GM23338 (cell line): ENCODE measurements around the gene NECAB3. TPM values are rescaled to one million over a fixed set of nuclear protein-coding genes. Genes with fewer than 3 reads are reported as not detected.

Source experiments
- ATAC-seq: fragments of 200-7000 bp; cut with Tn5 transposase; 3 replicates; pipeline ENCODE4 v1.9.1; 2020
- DNase-seq: peaks from one replicate; pipeline ENCODE4 v3.0.0-alpha.2; 2015; ENCODE audit warnings: low spot score
- H2AFZ ChIP-seq: fragments of 200-600 bp; sonication (generic); 2 replicates; pipeline ENCODE4 v1.8.0; 2016; ENCODE audit warnings: antibody characterized with exemption, mild to moderate bottlenecking, moderate library complexity
- H3F3A ChIP-seq: fragments of 200-600 bp; sonication (generic); replicated peaks from 2 replicates; pipeline ENCODE4 v1.8.0; 2017; ENCODE audit warnings: antibody characterized with exemption, mixed run types, low read depth
- H3K27ac ChIP-seq: fragments of 200-600 bp; sonication (generic); 2 replicates; pipeline ENCODE4 v1.6.1; 2016; ENCODE audit warnings: low read depth
- H3K27me3 ChIP-seq: fragments of 200-600 bp; sonication (generic); 2 replicates; pipeline ENCODE4 v1.8.0; 2016; ENCODE audit warnings: mild to moderate bottlenecking, mixed run types, moderate library complexity; ENCODE audit not compliant: insufficient read depth
- H3K36me3 ChIP-seq: fragments of 200-600 bp; sonication (generic); 2 replicates; pipeline ENCODE4 v1.8.0; 2016; ENCODE audit warnings: mild to moderate bottlenecking; ENCODE audit not compliant: insufficient read depth
- H3K4me1 ChIP-seq: fragments of 200-600 bp; sonication (generic); 2 replicates; pipeline ENCODE4 v1.8.0; 2016; ENCODE audit warnings: mild to moderate bottlenecking, moderate library complexity; ENCODE audit not compliant: insufficient read depth
- H3K4me2 ChIP-seq: fragments of 200-600 bp; sonication (generic); 2 replicates; pipeline ENCODE4 v1.7.1; 2017; ENCODE audit warnings: mixed run types
- H3K4me3 ChIP-seq: fragments of 200-600 bp; sonication (generic); 2 replicates; pipeline ENCODE4 v1.6.1; 2016; ENCODE audit warnings: mixed run types
- H3K79me2 ChIP-seq: fragments of 200-600 bp; sonication (generic); replicated peaks from 2 replicates; pipeline ENCODE4 v1.8.0; 2017; ENCODE audit warnings: mild to moderate bottlenecking; ENCODE audit not compliant: insufficient read depth
- H3K9me2 ChIP-seq: fragments of 200-600 bp; sonication (generic); 2 replicates; pipeline ENCODE4 v1.8.0; 2017; ENCODE audit not compliant: insufficient read depth
- H4K20me1 ChIP-seq: fragments of 200-600 bp; sonication (generic); replicated peaks from 2 replicates; pipeline ENCODE4 v1.8.0; 2017; ENCODE audit warnings: mild to moderate bottlenecking; ENCODE audit not compliant: insufficient read depth
- H3K27ac Mint-ChIP-seq: 2 replicates; pipeline ENCODE4 v1.8.0; 2020; ENCODE audit warnings: inconsistent platforms, mild to moderate bottlenecking, moderate library complexity, mixed read lengths
- H3K27me3 Mint-ChIP-seq: 3 replicates; pipeline ENCODE4 v1.8.0; 2022; ENCODE audit warnings: low read depth, mild to moderate bottlenecking, moderate library complexity, mixed read lengths, inconsistent platforms; ENCODE audit not compliant: insufficient read depth, poor library complexity
- H3K36me3 Mint-ChIP-seq: 3 replicates; pipeline ENCODE4 v1.8.0; 2021; ENCODE audit warnings: low read depth, mild to moderate bottlenecking, inconsistent platforms, moderate library complexity, mixed read lengths
- H3K4me1 Mint-ChIP-seq: 3 replicates; pipeline ENCODE4 v1.8.0; 2020; ENCODE audit warnings: mild to moderate bottlenecking, inconsistent platforms, mixed read lengths
- H3K4me3 Mint-ChIP-seq: 3 replicates; pipeline ENCODE4 v1.8.0; 2021; ENCODE audit warnings: moderate library complexity, mild to moderate bottlenecking, inconsistent platforms, mixed read lengths
- H3K9me3 Mint-ChIP-seq: 3 replicates; pipeline ENCODE4 v1.8.0; 2020; ENCODE audit warnings: moderate library complexity, mild to moderate bottlenecking, inconsistent platforms, mixed read lengths
- CREB1 ChIP-seq: fragments of 250-450 bp; sonication (Bioruptor Pico); IDR thresholded peaks from 2 replicates; pipeline ENCODE4 v1.5.0; 2020; ENCODE audit warnings: low read depth, mild to moderate bottlenecking, moderate library complexity
- CTCF ChIP-seq, 2 experiments: fragments of 200-600 bp in 1 of 2; sonication (generic) in 1 of 2; conservative IDR thresholded peaks; 2 replicates each; pipeline versions ENCODE4 v1.5.1 to v1.6.1; 2016 to 2017; ENCODE audit warnings: antibody characterized with exemption in 2 of 2, low read depth in 2 of 2, mild to moderate bottlenecking in 2 of 2, moderate library complexity in 1 of 2
- ETS1 ChIP-seq: IDR thresholded peaks from 2 replicates; pipeline ENCODE4 v1.6.1; 2016; ENCODE audit warnings: antibody characterized with exemption
- EZH2 ChIP-seq: fragments of 200-600 bp; sonication (generic); IDR thresholded peaks from one replicate; pipeline ENCODE4 v1.8.0; 2017; ENCODE audit warnings: antibody characterized with exemption, mild to moderate bottlenecking, low read depth; ENCODE audit not compliant: unreplicated experiment
- EZH2phosphoT487 ChIP-seq: fragments of 200-600 bp; sonication (generic); IDR thresholded peaks from one replicate; pipeline ENCODE4 v1.8.1; 2018; ENCODE audit warnings: antibody characterized with exemption; ENCODE audit not compliant: unreplicated experiment
- JUNB ChIP-seq: IDR thresholded peaks from one replicate; pipeline ENCODE4 v1.6.1; 2016; ENCODE audit warnings: antibody characterized with exemption; ENCODE audit not compliant: unreplicated experiment
- NANOG ChIP-seq: IDR thresholded peaks from 2 replicates; pipeline ENCODE4 v1.6.1; 2016; ENCODE audit warnings: antibody characterized with exemption, borderline replicate concordance
- POLR2AphosphoS5 ChIP-seq: IDR thresholded peaks from 2 replicates; pipeline ENCODE4 v1.6.1; 2016; ENCODE audit warnings: antibody characterized with exemption, low read depth
- REST ChIP-seq: IDR thresholded peaks from one replicate; pipeline ENCODE4 v1.6.1; 2018; ENCODE audit warnings: antibody characterized with exemption; ENCODE audit not compliant: unreplicated experiment
- STAT1 ChIP-seq: IDR thresholded peaks from one replicate; pipeline ENCODE4 v1.6.1; 2016; ENCODE audit warnings: antibody characterized with exemption; ENCODE audit not compliant: unreplicated experiment
- ZNF114 ChIP-seq: fragments of 250-450 bp; sonication (Bioruptor Pico); IDR thresholded peaks from 2 replicates; pipeline ENCODE4 v1.5.0; 2020; ENCODE audit warnings: mild to moderate bottlenecking, moderate library complexity
- ZNF331 ChIP-seq: fragments of 250-450 bp; sonication (Bioruptor Pico); IDR thresholded peaks from 2 replicates; pipeline ENCODE4 v1.5.0; 2020; ENCODE audit warnings: low read depth, mild to moderate bottlenecking, moderate library complexity
- ZNF462 ChIP-seq: fragments of 250-450 bp; sonication (Bioruptor Pico); IDR thresholded peaks from 2 replicates; pipeline ENCODE4 v1.5.0; 2020; ENCODE audit warnings: mild to moderate bottlenecking, moderate library complexity
- polyA plus RNA-seq: library from polyadenylated mRNA; unstranded; fragments of >200 nt; fragmentation: Nextera tagmentation; extraction: Ambion mirVana; gene quantifications from 2 replicates; pipeline ENCODE4 v1.2.1, GENCODE V29; 2016
- total RNA-seq: library from RNA; depleted of rRNA; stranded (reverse); fragments of >200 nt; shearing (Covaris generic); gene quantifications from 2 replicates; pipeline ENCODE4 v1.2.3, GENCODE V29; 2014

The NECAB3 gene
- total and polyA plus RNA-seq, 2 experiments from 2014 or later = 8.5 to 28.4 TPM

DNA sequence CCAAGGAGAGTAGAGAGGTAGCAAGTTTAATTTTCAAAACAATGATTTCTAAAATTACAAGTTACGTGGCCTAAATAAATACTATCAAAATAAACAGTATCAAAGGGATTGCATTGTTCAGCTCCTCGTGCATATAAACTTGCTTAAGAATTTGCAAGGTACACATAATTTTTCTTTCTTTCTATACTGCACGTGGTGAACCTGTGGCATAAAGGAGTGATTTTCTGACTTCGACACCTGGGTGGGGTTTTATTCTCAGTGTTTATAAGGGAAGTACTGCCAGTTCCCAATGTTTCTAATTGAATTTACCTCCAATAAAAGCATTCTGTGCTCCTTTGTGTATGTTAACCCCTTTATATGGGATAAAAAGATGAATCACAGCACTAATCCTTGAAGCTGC is 62.2 kb downstream of the NECAB3 start:
- Histone ChIP-seq H2AFZ (no peak overlapping the region), H3K9me2 (no peaks in the 10 kb centered on the region), H3F3A (no peaks in the 10 kb centered on the region), H3K27ac (no peak overlapping the region), H3K4me1 (no peaks in the 10 kb centered on the region), H3K27me3 (no peaks in the 10 kb centered on the region), H3K36me3 (no peaks in the 10 kb centered on the region; the same call in none of the 2 replicates), H4K20me1 (peaks cover 3% of the 10 kb centered on the region; the same call in 1 of the 2 replicates), H3K4me3 (no peak overlapping the region), H3K4me2 (no peak overlapping the region), H3K79me2 (no peaks in the 10 kb centered on the region)
- TF ChIP-seq STAT1 = no peak
- no peak for TF ChIP-seq POLR2AphosphoS5
- no peak for TF ChIP-seq JUNB
- TF ChIP-seq ZNF114 (CRISPR knock-in tag) = no peak
- TF ChIP-seq NANOG = no peak
- TF ChIP-seq ZNF462 (CRISPR knock-in tag) = no peak
- no peak for TF ChIP-seq EZH2phosphoT487
- no peak for TF ChIP-seq CREB1 (CRISPR knock-in tag)
- TF ChIP-seq REST = no peak
- no peak for TF ChIP-seq EZH2
- no peak for TF ChIP-seq ZNF331 (CRISPR knock-in tag)
- TF ChIP-seq CTCF (conservative IDR thresholded peaks at IDR 0.05; ENCODE audit: low read depth in 2 of 2) = no peak
- TF ChIP-seq ETS1 = no peak
- ATAC-seq (no peak), DNase-seq (no peak)
- Mint-ChIP-seq H3K9me3 (no peaks in the 10 kb centered on the region), H3K36me3 (no peaks in the 10 kb centered on the region; the same call in 2 of the 3 replicates), H3K27me3 (peaks cover 1% of the 10 kb centered on the region), H3K4me1 (no peaks in the 10 kb centered on the region), H3K4me3 (no peak overlapping the region), H3K27ac (no peak overlapping the region)
